Measurements from ENCODE around the gene TBC1D22A. TPM values are rescaled to one million over a fixed set of nuclear protein-coding genes. Genes with fewer than 3 reads are reported as not detected.

Gene TBC1D22A
- total and polyA plus RNA-seq, 7 experiments from 2014 or later: 18.6 to 50.1 (median 39.3) TPM

DNA sequence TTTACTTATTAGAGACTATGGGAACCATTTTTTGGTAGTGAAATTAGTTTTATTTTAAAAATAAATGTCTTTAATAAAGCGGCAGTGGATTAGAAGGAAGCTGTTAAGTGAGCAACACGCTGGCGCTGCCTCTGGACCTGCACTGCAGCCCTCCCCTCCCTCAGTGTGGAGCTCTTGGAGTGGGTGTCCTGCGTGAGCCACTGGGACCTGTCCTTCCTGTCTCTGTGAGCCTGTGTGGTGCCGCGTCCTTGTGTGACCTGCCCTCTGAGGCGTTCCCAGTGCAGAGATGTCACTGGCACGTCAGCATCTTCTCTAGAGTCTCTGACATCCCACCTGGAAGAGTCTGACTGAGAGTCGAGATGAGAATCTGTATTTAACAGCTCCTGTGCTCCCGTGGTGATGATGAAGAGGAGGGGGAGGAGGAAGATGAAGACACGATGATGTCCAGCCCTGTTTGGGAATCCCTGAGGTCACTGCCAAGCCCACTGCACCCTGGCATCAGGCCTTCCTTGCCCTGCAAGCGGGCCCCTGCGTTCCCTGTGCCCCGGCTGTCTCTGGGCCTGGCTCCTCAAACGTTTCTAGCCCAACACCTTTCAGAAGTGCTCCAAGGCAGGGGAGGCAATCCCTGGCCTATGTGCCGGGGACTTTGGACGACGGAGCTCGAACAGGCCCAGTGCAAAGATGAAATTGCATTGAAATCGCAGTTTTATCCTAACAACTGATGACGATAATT is 271.8 kb downstream of the TBC1D22A start:
- H3K9me3 Mint-ChIP-seq: no peaks in the 10 kb centered on the region
- Histone ChIP-seq H3K4me3 (ENCODE audit: low read length) (no peak overlapping the region), H3K36me3 (ENCODE audit: control insufficient read depth in 2 of 3, insufficient read depth in 3 of 3, low read length in 3 of 3) (peaks cover 0 to 32% (median 0%) of the 10 kb centered on the region in 3 experiments), H3K27me3 (ENCODE audit: control insufficient read depth in 2 of 2, insufficient read depth in 2 of 2, low read length in 2 of 2) (no peaks in the 10 kb centered on the region), H3K4me1 (ENCODE audit: control insufficient read depth in 2 of 2, insufficient read depth in 2 of 2, low read length in 2 of 2) (no peaks in the 10 kb centered on the region), H3K9me3 (ENCODE audit: control insufficient read depth in 2 of 3, low read length in 3 of 3) (no peaks in the 10 kb centered on the region), H3K27ac (ENCODE audit: low read depth, low read length) (no peak overlapping the region)
- DNase-seq (no peak), ATAC-seq (no peak)
- H3K4me1 Mint-ChIP-seq: peaks cover 0 to 19% (median under 1%) of the 10 kb centered on the region in 7 donors
- no peak overlapping the region for H3K27ac Mint-ChIP-seq
- CTCF ChIA-PET: no interaction called here
- H3K4me3 Mint-ChIP-seq: no peak overlapping the region
- H3K36me3 Mint-ChIP-seq: peaks cover 0 to 27% (median under 1%) of the 10 kb centered on the region in 5 donors
- intact Hi-C loops (cut with micrococcal nuclease): no loop called here
- POLR2A ChIA-PET: interaction anchor here (0.6 kb wide), 1 partner anchor 122 kb away, joined by 3 read pairs; no protein-coding TSS in a partner anchor
- H3K27me3 Mint-ChIP-seq: no peaks in the 10 kb centered on the region

GRCh38 chr22:47034905-47035419 is 272.5 kb downstream of the TBC1D22A start:
- Mint-ChIP-seq H3K36me3 (peaks cover 0 to 27% (median 7%) of the 10 kb centered on the region in 5 donors), H3K27ac (no peak overlapping the region), H3K4me3 (no peak overlapping the region), H3K9me3 (no peaks in the 10 kb centered on the region), H3K4me1 (peaks cover 0 to 21% (median 5%) of the 10 kb centered on the region in 7 donors), H3K27me3 (no peaks in the 10 kb centered on the region)
- Histone ChIP-seq H3K9me3 (ENCODE audit: control insufficient read depth in 2 of 3, low read length in 3 of 3) (no peaks in the 10 kb centered on the region), H3K4me1 (ENCODE audit: control insufficient read depth in 2 of 2, insufficient read depth in 2 of 2, low read length in 2 of 2) (no peaks in the 10 kb centered on the region), H3K4me3 (ENCODE audit: low read length) (no peak overlapping the region), H3K36me3 (ENCODE audit: control insufficient read depth in 2 of 3, insufficient read depth in 3 of 3, low read length in 3 of 3) (peaks cover 0 to 32% (median 0%) of the 10 kb centered on the region in 3 experiments), H3K27me3 (ENCODE audit: control insufficient read depth in 2 of 2, insufficient read depth in 2 of 2, low read length in 2 of 2) (no peaks in the 10 kb centered on the region), H3K27ac (ENCODE audit: low read depth, low read length) (no peak overlapping the region)
- ATAC-seq: no peak
- ChIA-PET POLR2A (no interaction called here), CTCF (no interaction called here)
- no peak for DNase-seq
- intact Hi-C loops (cut with micrococcal nuclease): no loop called here

DNA sequence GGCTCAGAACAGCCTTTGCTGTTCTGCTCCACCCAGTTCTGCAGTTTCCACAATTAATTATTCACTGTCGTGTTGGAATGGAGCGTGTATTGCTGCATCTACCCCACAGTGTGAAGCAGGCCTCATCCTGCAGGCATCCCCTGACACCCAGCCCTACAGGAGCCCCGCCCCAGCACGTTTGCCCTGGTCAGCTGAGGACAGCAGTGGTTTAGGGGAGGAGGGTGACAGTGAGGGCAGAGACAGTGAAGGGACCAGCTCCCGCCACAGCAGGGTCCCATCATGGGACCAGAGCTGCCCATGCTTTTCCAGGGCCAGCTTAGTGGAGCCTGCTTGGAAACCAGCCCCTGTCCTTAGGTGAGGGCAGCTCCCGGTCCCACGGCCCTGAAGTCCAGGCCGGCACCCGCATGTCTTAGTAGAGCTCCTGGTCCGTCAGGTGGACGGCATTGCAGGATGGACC is 273.0 kb downstream of the TBC1D22A start:
- no peaks in the 10 kb centered on the region for H3K4me1 ChIP-seq (ENCODE audit: control insufficient read depth in 2 of 2, insufficient read depth in 2 of 2, low read length in 2 of 2)
- H3K36me3 ChIP-seq (ENCODE audit: control insufficient read depth in 2 of 3, insufficient read depth in 3 of 3, low read length in 3 of 3): peaks cover 0 to 32% (median 0%) of the 10 kb centered on the region in 3 experiments
- ATAC-seq: no peak
- no peak overlapping the region for H3K27ac ChIP-seq (ENCODE audit: low read depth, low read length)
- H3K27me3 ChIP-seq (ENCODE audit: control insufficient read depth in 2 of 2, insufficient read depth in 2 of 2, low read length in 2 of 2): no peaks in the 10 kb centered on the region
- H3K36me3 Mint-ChIP-seq: peaks cover 0 to 27% (median 7%) of the 10 kb centered on the region in 5 donors
- ChIA-PET POLR2A (no interaction called here), CTCF (no interaction called here)
- intact Hi-C loops (cut with micrococcal nuclease): no loop called here
- no peaks in the 10 kb centered on the region for H3K9me3 ChIP-seq (ENCODE audit: control insufficient read depth in 2 of 3, low read length in 3 of 3)
- no peak overlapping the region for H3K4me3 Mint-ChIP-seq
- H3K4me3 ChIP-seq (ENCODE audit: low read length): no peak overlapping the region
- DNase-seq: no peak
- H3K27ac Mint-ChIP-seq: no peak overlapping the region
- H3K4me1 Mint-ChIP-seq: peaks cover 0 to 21% (median 7%) of the 10 kb centered on the region in 7 donors
- no peaks in the 10 kb centered on the region for H3K9me3 Mint-ChIP-seq
- H3K27me3 Mint-ChIP-seq: no peaks in the 10 kb centered on the region

- H3K4me3 Mint-ChIP-seq: no peak overlapping the region
These were observed 273.9 kb downstream of the TBC1D22A start for GRCh38 chr22:47036352-47036751.

GRCh38 chr22:47036936-47037485 is 274.6 kb downstream of the TBC1D22A start:
- ATAC-seq: no peak
- DNase-seq: no peak
- no peak overlapping the region for H3K4me3 ChIP-seq (ENCODE audit: low read length)
- H3K36me3 Mint-ChIP-seq: peaks cover 0 to 27% (median 7%) of the 10 kb centered on the region in 5 donors
- H3K27ac Mint-ChIP-seq: no peak overlapping the region
- peaks cover 0 to 25% (median 18%) of the 10 kb centered on the region in 7 donors for H3K4me1 Mint-ChIP-seq
- H3K9me3 ChIP-seq (ENCODE audit: control insufficient read depth in 2 of 3, low read length in 3 of 3): no peaks in the 10 kb centered on the region
- H3K27ac ChIP-seq (ENCODE audit: low read depth, low read length): no peak overlapping the region
- no peak overlapping the region for H3K4me3 Mint-ChIP-seq
- H3K36me3 ChIP-seq (ENCODE audit: control insufficient read depth in 2 of 3, insufficient read depth in 3 of 3, low read length in 3 of 3): peaks cover 0 to 26% (median 0%) of the 10 kb centered on the region in 3 experiments
- H3K9me3 Mint-ChIP-seq: no peaks in the 10 kb centered on the region
- no peaks in the 10 kb centered on the region for H3K4me1 ChIP-seq (ENCODE audit: control insufficient read depth in 2 of 2, insufficient read depth in 2 of 2, low read length in 2 of 2)
- CTCF ChIA-PET: interaction anchor here (0.6 kb wide), 1 partner anchor 23 kb away, joined by 6 read pairs; no protein-coding TSS in a partner anchor
- intact Hi-C loops (cut with micrococcal nuclease): no loop called here
- H3K27me3 Mint-ChIP-seq: no peaks in the 10 kb centered on the region
- POLR2A ChIA-PET: no interaction called here
- H3K27me3 ChIP-seq (ENCODE audit: control insufficient read depth in 2 of 2, insufficient read depth in 2 of 2, low read length in 2 of 2): no peaks in the 10 kb centered on the region

More at GRCh38 chr22:47036352-47036751, 273.9 kb downstream of the TBC1D22A start:
- Mint-ChIP-seq H3K27ac (no peak overlapping the region), H3K36me3 (peaks cover 0 to 27% (median 7%) of the 10 kb centered on the region in 5 donors), H3K9me3 (no peaks in the 10 kb centered on the region), H3K4me1 (peaks cover 0 to 21% (median 12%) of the 10 kb centered on the region in 7 donors), H3K27me3 (no peaks in the 10 kb centered on the region)
- H3K4me3 ChIP-seq (ENCODE audit: low read length): no peak overlapping the region
- intact Hi-C loops (cut with micrococcal nuclease): no loop called here
- no peaks in the 10 kb centered on the region for H3K9me3 ChIP-seq (ENCODE audit: control insufficient read depth in 2 of 3, low read length in 3 of 3)
- ATAC-seq: no peak
- no peak overlapping the region for H3K27ac ChIP-seq (ENCODE audit: low read depth, low read length)
- ChIA-PET CTCF (interaction anchor here (0.6 kb wide), 1 partner anchor 24 kb away, joined by 6 read pairs; no protein-coding TSS in a partner anchor), POLR2A (no interaction called here)
- no peaks in the 10 kb centered on the region for H3K27me3 ChIP-seq (ENCODE audit: control insufficient read depth in 2 of 2, insufficient read depth in 2 of 2, low read length in 2 of 2)
- H3K36me3 ChIP-seq (ENCODE audit: control insufficient read depth in 2 of 3, insufficient read depth in 3 of 3, low read length in 3 of 3): peaks cover 0 to 32% (median 0%) of the 10 kb centered on the region in 3 experiments
- no peaks in the 10 kb centered on the region for H3K4me1 ChIP-seq (ENCODE audit: control insufficient read depth in 2 of 2, insufficient read depth in 2 of 2, low read length in 2 of 2)
- no peak for DNase-seq

DNA sequence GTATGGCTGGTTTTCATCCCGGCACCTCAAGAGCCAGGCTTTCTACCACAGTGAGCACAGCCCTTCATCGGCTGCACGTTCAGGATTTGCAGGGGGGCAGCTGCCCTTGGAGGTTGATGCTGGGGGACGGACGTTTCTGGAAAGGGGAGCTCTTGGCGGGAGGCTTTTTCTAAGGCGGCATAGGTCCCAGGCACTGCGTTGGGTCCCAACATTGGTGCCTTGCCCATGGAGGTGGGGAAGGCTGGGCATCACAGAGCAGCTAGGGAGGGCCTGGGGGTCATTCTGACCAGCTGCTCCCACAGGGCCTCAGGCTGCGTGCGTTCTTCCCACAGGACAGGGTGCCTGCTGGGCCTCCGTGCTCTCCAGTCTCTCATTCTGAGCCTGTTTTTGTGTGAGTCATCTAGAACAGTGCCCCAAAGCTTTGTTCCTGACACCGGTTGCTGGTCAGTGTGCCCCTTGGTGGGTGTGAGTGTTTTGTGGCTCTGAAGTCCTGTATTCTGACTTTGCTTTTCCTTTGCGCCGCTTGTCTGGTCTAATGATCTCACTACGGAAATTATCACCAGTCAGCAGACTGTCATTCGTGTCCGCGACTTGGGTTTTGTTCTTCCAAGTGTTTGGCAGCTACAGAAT is 275.9 kb downstream of the TBC1D22A start:
- ChIA-PET POLR2A (no interaction called here), CTCF (no interaction called here)
- DNase-seq: no peak
- Mint-ChIP-seq H3K36me3 (peaks cover 0 to 26% (median 7%) of the 10 kb centered on the region in 5 donors), H3K4me1 (peaks cover 3 to 34% (median 26%) of the 10 kb centered on the region in 7 donors), H3K4me3 (no peak overlapping the region), H3K9me3 (no peaks in the 10 kb centered on the region), H3K27ac (no peak overlapping the region), H3K27me3 (no peaks in the 10 kb centered on the region)
- H3K4me1 ChIP-seq (ENCODE audit: control insufficient read depth in 2 of 2, insufficient read depth in 2 of 2, low read length in 2 of 2): no peaks in the 10 kb centered on the region
- peaks cover 0 to 21% (median 0%) of the 10 kb centered on the region in 3 experiments for H3K36me3 ChIP-seq (ENCODE audit: control insufficient read depth in 2 of 3, insufficient read depth in 3 of 3, low read length in 3 of 3)
- H3K4me3 ChIP-seq (ENCODE audit: low read length): no peak overlapping the region
- H3K27me3 ChIP-seq (ENCODE audit: control insufficient read depth in 2 of 2, insufficient read depth in 2 of 2, low read length in 2 of 2): no peaks in the 10 kb centered on the region
- intact Hi-C loops (cut with micrococcal nuclease): no loop called here
- H3K9me3 ChIP-seq (ENCODE audit: control insufficient read depth in 2 of 3, low read length in 3 of 3): no peaks in the 10 kb centered on the region
- ATAC-seq: no peak
- no peak overlapping the region for H3K27ac ChIP-seq (ENCODE audit: low read depth, low read length)

Measured in naive thymus-derived CD4-positive, alpha-beta T cell (primary cell).